Measurements from ENCODE around the gene PDLIM3.

PDLIM3 gene

DNA sequence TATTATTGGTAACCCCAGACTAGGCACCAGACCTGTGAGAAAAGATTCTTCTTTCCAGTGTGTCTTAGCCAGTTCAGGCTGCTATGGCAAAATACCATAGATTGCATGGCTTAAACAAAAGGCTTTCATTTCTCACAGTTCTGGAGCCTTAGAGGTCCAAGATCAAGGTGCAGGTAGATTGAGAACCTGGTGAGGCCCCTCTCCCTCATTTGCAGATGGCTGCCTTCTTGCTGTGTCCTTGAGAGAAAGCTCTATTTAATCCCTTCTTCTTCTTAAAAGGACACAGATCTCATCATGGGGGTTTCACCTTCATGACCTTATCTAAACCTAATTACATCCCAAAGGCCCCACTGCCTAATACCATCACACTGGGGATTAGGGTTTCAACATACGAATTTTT, 3.5 kb upstream of the PDLIM3 start:
- no peak for TF ChIP-seq EP300 (IDR thresholded peaks at IDR 0.05; ENCODE audit: borderline replicate concordance)
- TF ChIP-seq, protein P1, sequence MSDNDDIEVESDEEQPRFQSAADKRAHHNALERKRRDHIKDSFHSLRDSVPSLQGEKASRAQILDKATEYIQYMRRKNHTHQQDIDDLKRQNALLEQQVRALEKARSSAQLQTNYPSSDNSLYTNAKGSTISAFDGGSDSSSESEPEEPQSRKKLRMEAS (IDR thresholded peaks at IDR 0.05): no peak
- no peak for TF ChIP-seq CEBPB (IDR thresholded peaks at IDR 0.05)
- no peak for TF ChIP-seq TAF1 (IDR thresholded peaks at IDR 0.05; ENCODE audit: low read depth)
- TF ChIP-seq RAD21 (IDR thresholded peaks at IDR 0.05; ENCODE audit: low read depth): no peak
- no peak for TF ChIP-seq TCF12 (IDR thresholded peaks at IDR 0.05; ENCODE audit: low read depth)

DNA sequence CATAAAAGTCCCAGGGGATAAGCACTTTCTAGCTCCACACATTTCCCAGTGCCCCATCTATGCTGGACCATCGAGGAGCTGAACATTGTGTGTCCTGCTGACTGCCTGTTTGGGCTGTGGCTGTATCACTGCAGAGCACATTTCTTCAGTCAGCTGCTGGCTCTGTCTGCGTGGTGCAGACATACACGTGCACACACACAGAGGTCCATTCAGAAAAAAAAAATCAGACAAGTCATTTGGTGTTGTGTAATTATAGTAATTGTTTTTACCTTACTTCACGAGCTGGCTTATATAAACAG, 1.1 kb upstream of the PDLIM3 start:
- TF ChIP-seq CREB1 (IDR thresholded peaks at IDR 0.05; ENCODE audit: low read depth): no peak
- TF ChIP-seq EP300 (IDR thresholded peaks at IDR 0.05; ENCODE audit: borderline replicate concordance): no peak
- no peak for TF ChIP-seq RAD21 (IDR thresholded peaks at IDR 0.05; ENCODE audit: low read depth)
- no peak for TF ChIP-seq YY1 (IDR thresholded peaks at IDR 0.05; ENCODE audit: low read depth)

DNA sequence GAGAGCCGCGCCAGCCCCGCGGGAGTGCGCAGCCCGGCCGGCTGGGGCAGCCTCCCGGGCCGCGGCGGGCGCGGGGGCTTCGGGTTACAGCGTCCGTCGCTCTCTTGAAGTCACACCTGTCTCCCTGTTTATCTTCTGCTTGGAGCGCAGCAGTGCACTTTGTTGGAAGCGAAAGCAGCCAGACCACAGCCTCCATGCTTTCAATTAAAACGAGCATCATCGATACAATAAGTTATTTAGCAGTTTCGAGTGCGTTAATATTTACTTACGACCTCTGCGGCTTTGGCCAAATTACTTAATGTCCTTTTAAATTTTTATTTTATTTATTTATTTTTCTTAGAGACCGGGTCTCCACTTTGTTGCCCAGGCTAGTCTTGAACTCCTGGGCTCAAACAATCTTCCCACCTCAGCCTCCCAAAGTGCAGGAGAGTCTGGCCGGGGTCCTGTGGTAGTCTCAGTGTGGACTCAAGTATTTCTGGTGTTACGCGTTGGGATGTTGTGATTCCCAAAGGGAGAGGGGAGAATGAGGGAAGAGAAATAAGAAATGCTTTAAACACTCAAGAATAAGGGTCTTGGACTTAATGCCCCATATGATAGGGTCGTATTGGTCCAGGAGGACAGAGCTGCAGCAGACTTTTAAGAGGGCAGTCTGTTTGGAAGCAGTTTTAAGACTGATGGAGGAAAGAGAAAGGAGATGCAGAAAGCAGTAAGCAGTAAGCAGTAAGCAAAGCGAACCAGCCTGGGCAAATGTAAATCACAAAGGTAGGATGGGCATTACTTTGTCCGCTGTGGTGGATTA, 504 bp upstream of the PDLIM3 start:
- TF ChIP-seq FOXM1 (IDR thresholded peaks at IDR 0.05; ENCODE audit: borderline replicate concordance, low read depth) (no peak), EP300 (IDR thresholded peaks at IDR 0.05; ENCODE audit: borderline replicate concordance) (no peak), NFIC (IDR thresholded peaks at IDR 0.05) (no peak)
- TF ChIP-seq, protein P1 (IDR thresholded peaks at IDR 0.05): 0 out of 2 replicates have a peak, but pooled peaks have one; percentile 16

DNA sequence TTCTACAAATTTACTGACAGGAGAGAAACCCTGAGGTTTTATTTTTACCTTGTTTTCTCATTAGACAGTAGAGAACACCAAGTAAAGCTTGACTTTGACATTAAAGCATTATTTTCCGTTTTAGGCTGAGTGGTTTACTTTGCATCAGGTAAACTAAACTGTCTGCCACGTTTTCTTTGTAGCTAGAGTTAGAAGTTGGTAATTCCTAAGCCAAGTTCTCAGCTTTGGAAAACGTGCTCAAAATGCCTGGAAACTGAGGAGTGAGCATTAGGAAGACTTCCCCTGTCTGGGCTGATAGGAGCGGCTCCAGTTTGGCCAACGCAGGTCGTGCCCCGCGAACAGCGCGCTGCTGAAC, 819 bp downstream of the PDLIM3 start:
- no peak for TF ChIP-seq CREB1 (IDR thresholded peaks at IDR 0.05; ENCODE audit: low read depth)
- no peak for TF ChIP-seq CEBPB (IDR thresholded peaks at IDR 0.05)
- no peak for TF ChIP-seq RAD21 (IDR thresholded peaks at IDR 0.05; ENCODE audit: low read depth)
- TF ChIP-seq, protein P1 (IDR thresholded peaks at IDR 0.05): no peak
- TF ChIP-seq, protein P2, sequence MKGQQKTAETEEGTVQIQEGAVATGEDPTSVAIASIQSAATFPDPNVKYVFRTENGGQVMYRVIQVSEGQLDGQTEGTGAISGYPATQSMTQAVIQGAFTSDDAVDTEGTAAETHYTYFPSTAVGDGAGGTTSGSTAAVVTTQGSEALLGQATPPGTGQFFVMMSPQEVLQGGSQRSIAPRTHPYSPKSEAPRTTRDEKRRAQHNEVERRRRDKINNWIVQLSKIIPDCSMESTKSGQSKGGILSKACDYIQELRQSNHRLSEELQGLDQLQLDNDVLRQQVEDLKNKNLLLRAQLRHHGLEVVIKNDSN (IDR thresholded peaks at IDR 0.05): no peak
- no peak for TF ChIP-seq TEAD4 (IDR thresholded peaks at IDR 0.05)
- TF ChIP-seq TCF12 (IDR thresholded peaks at IDR 0.05; ENCODE audit: low read depth): no peak
- TF ChIP-seq TAF1 (IDR thresholded peaks at IDR 0.05; ENCODE audit: low read depth): no peak
- TF ChIP-seq YY1 (IDR thresholded peaks at IDR 0.05; ENCODE audit: low read depth): no peak
- no peak for TF ChIP-seq EGR1 (IDR thresholded peaks at IDR 0.05)
- no peak for TF ChIP-seq EP300 (IDR thresholded peaks at IDR 0.05; ENCODE audit: borderline replicate concordance)
- TF ChIP-seq, protein P3, sequence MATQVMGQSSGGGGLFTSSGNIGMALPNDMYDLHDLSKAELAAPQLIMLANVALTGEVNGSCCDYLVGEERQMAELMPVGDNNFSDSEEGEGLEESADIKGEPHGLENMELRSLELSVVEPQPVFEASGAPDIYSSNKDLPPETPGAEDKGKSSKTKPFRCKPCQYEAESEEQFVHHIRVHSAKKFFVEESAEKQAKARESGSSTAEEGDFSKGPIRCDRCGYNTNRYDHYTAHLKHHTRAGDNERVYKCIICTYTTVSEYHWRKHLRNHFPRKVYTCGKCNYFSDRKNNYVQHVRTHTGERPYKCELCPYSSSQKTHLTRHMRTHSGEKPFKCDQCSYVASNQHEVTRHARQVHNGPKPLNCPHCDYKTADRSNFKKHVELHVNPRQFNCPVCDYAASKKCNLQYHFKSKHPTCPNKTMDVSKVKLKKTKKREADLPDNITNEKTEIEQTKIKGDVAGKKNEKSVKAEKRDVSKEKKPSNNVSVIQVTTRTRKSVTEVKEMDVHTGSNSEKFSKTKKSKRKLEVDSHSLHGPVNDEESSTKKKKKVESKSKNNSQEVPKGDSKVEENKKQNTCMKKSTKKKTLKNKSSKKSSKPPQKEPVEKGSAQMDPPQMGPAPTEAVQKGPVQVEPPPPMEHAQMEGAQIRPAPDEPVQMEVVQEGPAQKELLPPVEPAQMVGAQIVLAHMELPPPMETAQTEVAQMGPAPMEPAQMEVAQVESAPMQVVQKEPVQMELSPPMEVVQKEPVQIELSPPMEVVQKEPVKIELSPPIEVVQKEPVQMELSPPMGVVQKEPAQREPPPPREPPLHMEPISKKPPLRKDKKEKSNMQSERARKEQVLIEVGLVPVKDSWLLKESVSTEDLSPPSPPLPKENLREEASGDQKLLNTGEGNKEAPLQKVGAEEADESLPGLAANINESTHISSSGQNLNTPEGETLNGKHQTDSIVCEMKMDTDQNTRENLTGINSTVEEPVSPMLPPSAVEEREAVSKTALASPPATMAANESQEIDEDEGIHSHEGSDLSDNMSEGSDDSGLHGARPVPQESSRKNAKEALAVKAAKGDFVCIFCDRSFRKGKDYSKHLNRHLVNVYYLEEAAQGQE (IDR thresholded peaks at IDR 0.05; ENCODE audit: low read depth): no peak
- no peak for TF ChIP-seq ZBTB7A (IDR thresholded peaks at IDR 0.05; ENCODE audit: low read depth)
- TF ChIP-seq NFIC (IDR thresholded peaks at IDR 0.05): no peak

DNA sequence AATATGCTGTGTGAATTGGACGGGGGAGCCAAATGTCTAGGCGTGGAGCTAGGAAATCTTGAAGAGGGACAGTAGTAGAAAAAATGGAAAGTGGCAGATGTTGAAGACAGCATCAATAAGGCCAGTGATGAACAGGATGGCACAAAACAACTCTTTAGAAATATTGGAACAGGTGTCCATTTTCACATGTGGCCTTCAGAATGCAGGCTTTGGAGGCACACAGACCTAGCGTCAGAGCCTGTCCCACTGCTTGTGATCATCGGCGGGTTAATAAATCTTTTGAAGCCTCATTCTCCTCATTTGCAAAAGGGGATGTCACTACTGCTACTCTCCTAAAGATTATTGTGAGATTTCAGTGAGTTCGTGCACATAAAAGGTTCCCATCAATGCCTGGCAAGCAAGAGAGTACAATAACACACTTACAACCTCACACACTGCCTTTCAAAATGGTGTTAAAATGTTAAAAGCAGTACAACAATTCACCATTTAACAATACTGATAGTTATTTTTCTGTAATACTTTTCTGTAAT, 2.4 kb downstream of the PDLIM3 start:
- no peak for TF ChIP-seq NFIC (IDR thresholded peaks at IDR 0.05)
- TF ChIP-seq TCF12 (IDR thresholded peaks at IDR 0.05; ENCODE audit: low read depth): no peak
- no peak for TF ChIP-seq CREB1 (IDR thresholded peaks at IDR 0.05; ENCODE audit: low read depth)
- no peak for TF ChIP-seq TAF1 (IDR thresholded peaks at IDR 0.05; ENCODE audit: low read depth)
- no peak for TF ChIP-seq FOXM1 (IDR thresholded peaks at IDR 0.05; ENCODE audit: borderline replicate concordance, low read depth)
- no peak for TF ChIP-seq CEBPB (IDR thresholded peaks at IDR 0.05)
- TF ChIP-seq EGR1 (IDR thresholded peaks at IDR 0.05): no peak
- TF ChIP-seq EP300 (IDR thresholded peaks at IDR 0.05; ENCODE audit: borderline replicate concordance): no peak
- TF ChIP-seq TEAD4 (IDR thresholded peaks at IDR 0.05): no peak
- no peak for TF ChIP-seq ZBTB7A (IDR thresholded peaks at IDR 0.05; ENCODE audit: low read depth)
- TF ChIP-seq, protein P1 (IDR thresholded peaks at IDR 0.05): no peak
- no peak for TF ChIP-seq RAD21 (IDR thresholded peaks at IDR 0.05; ENCODE audit: low read depth)
- TF ChIP-seq, protein P2 (IDR thresholded peaks at IDR 0.05): no peak
- no peak for TF ChIP-seq YY1 (IDR thresholded peaks at IDR 0.05; ENCODE audit: low read depth)
- TF ChIP-seq, protein P3 (IDR thresholded peaks at IDR 0.05; ENCODE audit: low read depth): no peak
